Measurements from ENCODE around the gene RCN2. TPM values are rescaled to one million over a fixed set of nuclear protein-coding genes. Genes with fewer than 3 reads are reported as not detected.

Gene RCN2
- total and polyA plus RNA-seq, 2 of the 13 experiments (the other 11 are each of a cell fraction or from before 2014, with no cell fraction given), result 84.4 to 89.0 TPM

DNA sequence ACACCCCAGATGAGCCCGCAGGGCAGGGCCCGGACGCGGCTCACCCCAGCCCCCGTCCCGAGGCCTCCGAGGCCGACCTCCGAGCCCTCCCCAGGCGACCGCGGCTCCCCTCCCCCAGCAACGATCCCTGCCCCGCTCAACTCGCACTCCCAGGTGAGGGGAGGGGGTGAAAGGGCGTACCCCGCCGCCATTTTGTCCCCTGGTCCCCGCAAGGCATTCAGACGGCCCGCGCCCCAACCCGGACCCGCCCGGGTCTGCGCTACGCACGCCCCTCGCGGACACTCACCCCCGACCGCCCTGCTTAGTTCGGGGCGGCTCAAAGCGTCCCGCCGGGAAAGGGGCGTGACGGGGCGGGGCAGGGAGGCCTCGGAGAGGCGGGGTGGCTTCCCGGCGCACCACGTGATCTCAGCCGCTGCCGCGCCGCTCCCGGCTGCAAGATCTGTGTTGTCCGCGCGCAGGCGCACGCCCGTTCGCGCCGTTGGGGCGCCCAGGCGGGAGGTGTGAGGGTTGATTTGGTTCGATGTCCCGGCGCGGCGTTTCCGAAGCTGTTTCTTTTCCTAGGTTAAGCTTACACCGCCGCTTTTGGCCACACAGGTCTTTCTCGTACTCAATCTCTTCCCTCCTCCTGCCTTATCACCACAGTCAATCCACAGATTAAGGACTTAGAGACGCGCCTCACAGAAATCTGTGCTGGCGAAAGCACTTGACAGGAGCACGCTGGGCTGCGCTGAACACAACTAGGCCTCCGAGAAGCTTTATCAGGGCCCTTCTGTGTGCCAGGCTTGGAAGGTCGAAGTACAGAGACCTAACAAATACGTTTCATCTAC lies 26.3 kb upstream of the RCN2 start, which contains the start of gene SCAPER (continued):
- no peak for TF ChIP-seq RBM22 (optimal IDR thresholded peaks at IDR 0.05; ENCODE audit: low read length)
- TF ChIP-seq MAFG (CRISPR knock-in tag; IDR thresholded peaks at IDR 0.05), result no peak
- TF ChIP-seq HNRNPUL1 (IDR thresholded peaks at IDR 0.05; ENCODE audit: low read depth, low read length), result no peak
- no peak for TF ChIP-seq HCFC1 (IDR thresholded peaks at IDR 0.05; ENCODE audit: low read depth, low read length)
- TF ChIP-seq ZBTB7B (CRISPR knock-in tag; IDR thresholded peaks at IDR 0.05), result peak; percentile 45; the same call in 1 of the 2 replicates
- peak; percentile 90 for TF ChIP-seq ZNF556 (CRISPR knock-in tag; IDR thresholded peaks at IDR 0.05; ENCODE audit: borderline replicate concordance)
- no peak for TF ChIP-seq PHF5A (CRISPR knock-in tag; IDR thresholded peaks at IDR 0.05; ENCODE audit: low read depth, unreplicated experiment)
- peak; percentile 56; the same call in 1 of the 2 replicates for TF ChIP-seq CBX5 (CRISPR knock-in tag; IDR thresholded peaks at IDR 0.05; ENCODE audit: borderline replicate concordance)
- TF ChIP-seq SAFB2 (CRISPR knock-in tag; IDR thresholded peaks at IDR 0.05; ENCODE audit: borderline replicate concordance, low read depth), result peak; percentile 93
- TF ChIP-seq SP4 (CRISPR knock-in tag; IDR thresholded peaks at IDR 0.05), result peak; percentile 90; the same call in 1 of the 2 replicates
- TF ChIP-seq ZNF605 (CRISPR knock-in tag; IDR thresholded peaks at IDR 0.05), result peak; percentile 100
- peak; percentile 95 for TF ChIP-seq MEIS1 (CRISPR knock-in tag; IDR thresholded peaks at IDR 0.05; ENCODE audit: borderline replicate concordance)
- TF ChIP-seq KDM6A (CRISPR knock-in tag; IDR thresholded peaks at IDR 0.05; ENCODE audit: low read depth), result no peak
- TF ChIP-seq ZNF616 (CRISPR knock-in tag; IDR thresholded peaks at IDR 0.05; ENCODE audit: low read depth), result peak; percentile 96
- TF ChIP-seq, protein P1, sequence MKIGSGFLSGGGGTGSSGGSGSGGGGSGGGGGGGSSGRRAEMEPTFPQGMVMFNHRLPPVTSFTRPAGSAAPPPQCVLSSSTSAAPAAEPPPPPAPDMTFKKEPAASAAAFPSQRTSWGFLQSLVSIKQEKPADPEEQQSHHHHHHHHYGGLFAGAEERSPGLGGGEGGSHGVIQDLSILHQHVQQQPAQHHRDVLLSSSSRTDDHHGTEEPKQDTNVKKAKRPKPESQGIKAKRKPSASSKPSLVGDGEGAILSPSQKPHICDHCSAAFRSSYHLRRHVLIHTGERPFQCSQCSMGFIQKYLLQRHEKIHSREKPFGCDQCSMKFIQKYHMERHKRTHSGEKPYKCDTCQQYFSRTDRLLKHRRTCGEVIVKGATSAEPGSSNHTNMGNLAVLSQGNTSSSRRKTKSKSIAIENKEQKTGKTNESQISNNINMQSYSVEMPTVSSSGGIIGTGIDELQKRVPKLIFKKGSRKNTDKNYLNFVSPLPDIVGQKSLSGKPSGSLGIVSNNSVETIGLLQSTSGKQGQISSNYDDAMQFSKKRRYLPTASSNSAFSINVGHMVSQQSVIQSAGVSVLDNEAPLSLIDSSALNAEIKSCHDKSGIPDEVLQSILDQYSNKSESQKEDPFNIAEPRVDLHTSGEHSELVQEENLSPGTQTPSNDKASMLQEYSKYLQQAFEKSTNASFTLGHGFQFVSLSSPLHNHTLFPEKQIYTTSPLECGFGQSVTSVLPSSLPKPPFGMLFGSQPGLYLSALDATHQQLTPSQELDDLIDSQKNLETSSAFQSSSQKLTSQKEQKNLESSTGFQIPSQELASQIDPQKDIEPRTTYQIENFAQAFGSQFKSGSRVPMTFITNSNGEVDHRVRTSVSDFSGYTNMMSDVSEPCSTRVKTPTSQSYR (CRISPR knock-in tag; IDR thresholded peaks at IDR 0.05; ENCODE audit: borderline replicate concordance), result peak; percentile 25; the same call in 1 of the 2 replicates
- TF ChIP-seq, protein P2, sequence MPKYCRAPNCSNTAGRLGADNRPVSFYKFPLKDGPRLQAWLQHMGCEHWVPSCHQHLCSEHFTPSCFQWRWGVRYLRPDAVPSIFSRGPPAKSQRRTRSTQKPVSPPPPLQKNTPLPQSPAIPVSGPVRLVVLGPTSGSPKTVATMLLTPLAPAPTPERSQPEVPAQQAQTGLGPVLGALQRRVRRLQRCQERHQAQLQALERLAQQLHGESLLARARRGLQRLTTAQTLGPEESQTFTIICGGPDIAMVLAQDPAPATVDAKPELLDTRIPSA (CRISPR knock-in tag; IDR thresholded peaks at IDR 0.05; ENCODE audit: borderline replicate concordance), result no peak; the same call in 1 of the 2 replicates
- peak; percentile 97 for TF ChIP-seq ZNF563 (CRISPR knock-in tag; IDR thresholded peaks at IDR 0.05)
- no peak; the same call in none of the 2 replicates for TF ChIP-seq ZNF678 (CRISPR knock-in tag; IDR thresholded peaks at IDR 0.05)
- peak; percentile 37; the same call in 1 of the 2 replicates for TF ChIP-seq ISL2 (CRISPR knock-in tag; IDR thresholded peaks at IDR 0.05)
- TF ChIP-seq REL (CRISPR knock-in tag; conservative IDR thresholded peaks at IDR 0.05), result peak; percentile 87
- TF ChIP-seq, protein P3, sequence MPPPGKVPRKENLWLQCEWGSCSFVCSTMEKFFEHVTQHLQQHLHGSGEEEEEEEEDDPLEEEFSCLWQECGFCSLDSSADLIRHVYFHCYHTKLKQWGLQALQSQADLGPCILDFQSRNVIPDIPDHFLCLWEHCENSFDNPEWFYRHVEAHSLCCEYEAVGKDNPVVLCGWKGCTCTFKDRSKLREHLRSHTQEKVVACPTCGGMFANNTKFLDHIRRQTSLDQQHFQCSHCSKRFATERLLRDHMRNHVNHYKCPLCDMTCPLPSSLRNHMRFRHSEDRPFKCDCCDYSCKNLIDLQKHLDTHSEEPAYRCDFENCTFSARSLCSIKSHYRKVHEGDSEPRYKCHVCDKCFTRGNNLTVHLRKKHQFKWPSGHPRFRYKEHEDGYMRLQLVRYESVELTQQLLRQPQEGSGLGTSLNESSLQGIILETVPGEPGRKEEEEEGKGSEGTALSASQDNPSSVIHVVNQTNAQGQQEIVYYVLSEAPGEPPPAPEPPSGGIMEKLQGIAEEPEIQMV (CRISPR knock-in tag; IDR thresholded peaks at IDR 0.05; ENCODE audit: low read depth), result 0 out of 2 replicates have a peak, but pooled peaks have one; percentile 76
- TF ChIP-seq, protein P4, sequence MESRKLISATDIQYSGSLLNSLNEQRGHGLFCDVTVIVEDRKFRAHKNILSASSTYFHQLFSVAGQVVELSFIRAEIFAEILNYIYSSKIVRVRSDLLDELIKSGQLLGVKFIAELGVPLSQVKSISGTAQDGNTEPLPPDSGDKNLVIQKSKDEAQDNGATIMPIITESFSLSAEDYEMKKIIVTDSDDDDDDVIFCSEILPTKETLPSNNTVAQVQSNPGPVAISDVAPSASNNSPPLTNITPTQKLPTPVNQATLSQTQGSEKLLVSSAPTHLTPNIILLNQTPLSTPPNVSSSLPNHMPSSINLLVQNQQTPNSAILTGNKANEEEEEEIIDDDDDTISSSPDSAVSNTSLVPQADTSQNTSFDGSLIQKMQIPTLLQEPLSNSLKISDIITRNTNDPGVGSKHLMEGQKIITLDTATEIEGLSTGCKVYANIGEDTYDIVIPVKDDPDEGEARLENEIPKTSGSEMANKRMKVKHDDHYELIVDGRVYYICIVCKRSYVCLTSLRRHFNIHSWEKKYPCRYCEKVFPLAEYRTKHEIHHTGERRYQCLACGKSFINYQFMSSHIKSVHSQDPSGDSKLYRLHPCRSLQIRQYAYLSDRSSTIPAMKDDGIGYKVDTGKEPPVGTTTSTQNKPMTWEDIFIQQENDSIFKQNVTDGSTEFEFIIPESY (CRISPR knock-in tag; IDR thresholded peaks at IDR 0.05), result no peak
- TF ChIP-seq ZNF737 (CRISPR knock-in tag; IDR thresholded peaks at IDR 0.05; ENCODE audit: borderline replicate concordance), result peak; percentile 92; the same call in 1 of the 2 replicates
